HG03103 (cell line): ENCODE results near the gene DGKQ.

Source experiments
- ATAC-seq: cut with Tn5 transposase; IDR thresholded peaks from one replicate; pipeline ENCODE4 v1.9.1; 2021; ENCODE audit warnings: low read depth; ENCODE audit not compliant: unreplicated experiment

The DGKQ gene, protein sequence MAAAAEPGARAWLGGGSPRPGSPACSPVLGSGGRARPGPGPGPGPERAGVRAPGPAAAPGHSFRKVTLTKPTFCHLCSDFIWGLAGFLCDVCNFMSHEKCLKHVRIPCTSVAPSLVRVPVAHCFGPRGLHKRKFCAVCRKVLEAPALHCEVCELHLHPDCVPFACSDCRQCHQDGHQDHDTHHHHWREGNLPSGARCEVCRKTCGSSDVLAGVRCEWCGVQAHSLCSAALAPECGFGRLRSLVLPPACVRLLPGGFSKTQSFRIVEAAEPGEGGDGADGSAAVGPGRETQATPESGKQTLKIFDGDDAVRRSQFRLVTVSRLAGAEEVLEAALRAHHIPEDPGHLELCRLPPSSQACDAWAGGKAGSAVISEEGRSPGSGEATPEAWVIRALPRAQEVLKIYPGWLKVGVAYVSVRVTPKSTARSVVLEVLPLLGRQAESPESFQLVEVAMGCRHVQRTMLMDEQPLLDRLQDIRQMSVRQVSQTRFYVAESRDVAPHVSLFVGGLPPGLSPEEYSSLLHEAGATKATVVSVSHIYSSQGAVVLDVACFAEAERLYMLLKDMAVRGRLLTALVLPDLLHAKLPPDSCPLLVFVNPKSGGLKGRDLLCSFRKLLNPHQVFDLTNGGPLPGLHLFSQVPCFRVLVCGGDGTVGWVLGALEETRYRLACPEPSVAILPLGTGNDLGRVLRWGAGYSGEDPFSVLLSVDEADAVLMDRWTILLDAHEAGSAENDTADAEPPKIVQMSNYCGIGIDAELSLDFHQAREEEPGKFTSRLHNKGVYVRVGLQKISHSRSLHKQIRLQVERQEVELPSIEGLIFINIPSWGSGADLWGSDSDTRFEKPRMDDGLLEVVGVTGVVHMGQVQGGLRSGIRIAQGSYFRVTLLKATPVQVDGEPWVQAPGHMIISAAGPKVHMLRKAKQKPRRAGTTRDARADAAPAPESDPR

DNA sequence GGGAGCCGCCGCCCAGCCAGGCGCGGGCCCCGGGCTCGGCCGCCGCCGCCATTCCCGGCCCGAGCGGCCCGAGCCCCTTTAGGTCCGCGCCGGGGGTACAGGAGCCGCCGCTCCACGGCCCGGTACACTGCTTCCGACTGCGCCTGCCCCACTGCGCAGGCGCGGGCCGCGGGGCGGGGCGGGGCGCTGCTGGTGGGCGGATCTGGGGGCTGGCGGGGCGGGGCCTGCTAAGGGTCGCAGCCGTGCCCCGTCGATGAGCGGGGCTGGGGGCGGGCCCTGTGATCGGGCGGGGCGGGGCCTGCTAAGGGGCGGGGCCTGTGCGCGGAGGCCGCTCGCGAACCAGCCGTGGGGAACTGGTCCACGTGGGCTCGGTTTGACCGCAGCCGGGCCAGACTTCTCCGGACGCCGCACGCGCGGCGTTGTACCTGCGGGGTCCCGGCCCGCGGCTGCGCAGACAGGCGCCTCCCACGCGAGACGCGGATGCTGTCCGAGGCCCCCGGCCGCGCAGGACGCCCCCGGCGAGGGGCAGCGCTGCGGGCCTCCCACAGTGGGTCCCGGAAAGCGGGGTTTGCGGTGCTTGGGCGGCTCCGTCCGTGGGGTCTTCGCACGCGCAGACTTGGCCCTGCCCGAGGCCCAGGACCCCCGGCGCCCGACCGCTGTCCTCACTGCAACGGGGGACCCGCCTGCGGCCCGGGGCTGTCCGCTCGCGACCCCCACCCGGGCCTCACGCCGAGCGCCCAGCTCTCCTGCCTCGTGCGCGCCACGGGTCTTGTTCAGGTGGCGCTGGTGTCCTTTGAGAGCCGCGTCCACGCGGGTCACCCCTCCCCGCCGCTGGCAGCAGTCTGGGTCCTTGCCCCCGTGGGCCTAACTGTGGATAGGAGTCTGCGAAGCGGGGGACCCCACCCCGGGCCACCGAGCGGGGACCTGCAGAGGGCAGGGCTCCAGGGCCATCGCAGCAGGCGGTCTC, at the start of gene DGKQ:
DGKQ (minus strand) TSS at position 139 of the 967 bp plus-strand sequence; CDS start at position 52, 87 bp downstream.
- ATAC-seq: peak; percentile 57

DNA sequence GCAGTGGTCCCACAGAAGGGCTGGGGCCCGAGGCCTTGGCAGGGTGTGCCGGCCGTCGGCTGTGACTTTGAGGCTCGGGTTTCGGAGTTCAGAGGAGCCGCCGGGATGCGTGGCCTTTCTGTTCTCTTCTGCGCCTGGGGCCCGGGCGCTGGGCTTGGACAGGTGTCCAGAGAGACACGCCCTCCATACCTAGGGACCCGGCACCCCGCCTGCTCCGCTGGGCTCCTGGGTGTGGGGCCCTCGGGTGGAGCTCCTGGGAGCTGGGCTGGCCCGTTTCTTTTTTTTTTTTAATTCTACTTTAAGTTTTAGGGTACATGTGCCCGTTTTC, 49.3 kb upstream of the DGKQ start:
- ATAC-seq: no peak

DNA sequence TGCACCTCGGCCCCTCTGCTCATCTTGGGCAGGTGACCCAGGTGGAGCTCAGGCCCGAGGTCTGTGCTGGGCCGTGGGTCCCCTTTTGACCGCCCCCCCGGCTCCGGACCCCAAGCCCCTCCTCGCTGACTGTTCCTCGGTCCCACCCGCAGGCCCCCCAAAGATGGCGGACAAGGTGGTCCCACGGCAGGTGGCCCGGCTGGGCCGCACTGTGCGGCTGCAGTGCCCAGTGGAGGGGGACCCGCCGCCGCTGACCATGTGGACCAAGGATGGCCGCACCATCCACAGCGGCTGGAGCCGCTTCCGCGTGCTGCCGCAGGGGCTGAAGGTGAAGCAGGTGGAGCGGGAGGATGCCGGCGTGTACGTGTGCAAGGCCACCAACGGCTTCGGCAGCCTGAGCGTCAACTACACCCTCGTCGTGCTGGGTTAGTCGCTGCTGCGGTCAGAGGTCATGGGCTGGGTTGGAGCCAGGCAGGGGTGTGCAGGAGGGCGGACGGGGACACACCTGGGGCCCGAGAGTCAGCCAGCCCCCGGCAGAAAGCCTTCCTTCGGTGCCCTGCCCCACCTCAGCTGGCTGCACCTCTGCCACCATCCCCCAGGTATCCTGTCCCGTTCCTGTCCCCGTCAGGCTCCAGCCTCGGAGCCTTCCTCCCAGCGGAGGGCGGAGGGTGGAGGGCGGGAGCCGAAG, 48.8 kb upstream of the DGKQ start:
- no peak for ATAC-seq

DNA sequence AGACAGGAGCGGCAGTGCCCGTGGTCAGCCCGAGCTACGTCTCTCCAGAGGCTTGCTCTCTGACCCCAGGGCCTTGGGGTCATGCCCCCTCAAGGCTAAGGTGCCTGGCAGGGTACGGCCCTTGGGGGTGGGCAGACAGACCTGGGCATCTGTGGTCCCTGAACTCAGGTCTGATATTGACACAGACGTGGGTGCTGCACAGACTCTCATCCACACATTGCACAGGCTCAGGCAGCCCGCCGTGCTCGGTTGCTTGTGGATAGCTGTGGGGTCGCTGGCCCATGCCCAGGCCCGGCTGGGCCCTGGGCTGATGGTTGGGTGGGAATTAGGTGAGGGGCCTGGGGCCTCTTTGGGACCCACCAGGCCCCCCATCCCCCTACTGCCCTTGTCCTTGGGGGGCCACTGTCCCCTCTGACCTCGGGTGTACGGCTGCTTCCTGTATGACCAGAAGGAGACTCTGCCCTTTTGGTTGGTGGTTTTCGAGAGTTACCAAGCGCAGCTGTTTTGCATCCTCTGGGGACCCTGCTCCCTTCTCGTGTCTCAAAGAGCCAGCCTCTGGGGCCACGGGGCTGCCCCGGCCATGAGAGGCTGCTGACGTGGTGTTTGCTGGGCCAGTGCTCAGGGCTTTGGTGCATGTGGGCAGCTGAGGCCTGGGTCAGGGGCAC, 48.1 kb upstream of the DGKQ start:
- ATAC-seq: peak; percentile 54

DNA sequence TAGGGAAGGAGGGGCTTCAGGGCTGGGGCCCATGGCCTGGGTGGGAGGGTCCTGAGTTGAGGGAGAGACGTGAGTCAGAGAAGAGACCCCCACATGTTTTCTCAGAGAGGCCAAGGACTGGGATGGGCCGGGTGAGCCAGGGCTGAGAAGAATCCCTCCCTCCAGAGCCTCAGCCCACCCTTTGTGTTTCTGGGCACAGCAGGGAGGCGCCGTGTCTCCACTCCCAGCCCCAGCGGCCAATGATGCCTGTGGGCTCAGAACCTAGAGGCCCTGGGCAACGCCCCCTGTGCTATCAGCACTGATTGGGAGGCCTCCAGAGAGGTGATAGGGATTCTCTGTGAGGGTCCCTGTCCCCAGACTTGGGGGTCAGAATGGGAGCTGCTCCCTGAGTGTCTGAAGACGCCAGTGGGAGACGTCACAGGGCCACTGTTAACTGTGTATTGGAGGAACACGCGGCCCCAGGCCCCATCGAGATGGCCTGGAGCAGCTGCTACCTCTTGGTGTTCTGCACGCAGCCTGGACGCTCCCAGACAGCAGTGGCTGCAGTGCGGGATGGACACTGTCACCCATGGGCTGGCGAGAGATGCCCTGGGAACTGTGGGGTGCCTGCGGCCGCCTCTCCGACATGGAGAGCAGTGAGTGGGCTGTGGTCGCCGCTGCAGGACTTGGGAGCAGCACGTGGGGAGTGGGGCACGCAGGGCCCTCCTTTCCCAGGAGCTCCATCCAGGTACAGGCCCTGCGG, 46.5 kb upstream of the DGKQ start:
- ATAC-seq: no peak

DNA sequence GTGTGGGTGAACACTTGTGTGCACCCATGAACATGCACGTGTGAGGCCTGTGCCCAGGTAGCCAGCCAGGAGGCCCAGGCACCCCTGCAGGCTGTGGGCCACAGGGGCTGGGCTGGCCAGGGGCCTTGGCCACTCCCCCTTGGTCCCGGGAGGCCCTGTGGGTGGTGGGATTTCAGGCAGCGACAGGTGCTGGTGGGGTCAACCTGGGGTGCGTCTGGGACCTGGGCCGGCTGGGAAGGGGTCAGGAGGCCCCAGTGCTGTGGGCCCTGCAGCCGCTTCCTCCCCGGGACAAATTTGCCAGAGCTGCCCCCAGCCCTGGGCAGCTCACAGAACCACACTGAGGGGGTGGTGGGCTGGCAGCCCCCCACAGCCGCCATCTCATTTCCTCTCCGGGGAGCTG, 46.0 kb upstream of the DGKQ start:
- ATAC-seq: no peak

DNA sequence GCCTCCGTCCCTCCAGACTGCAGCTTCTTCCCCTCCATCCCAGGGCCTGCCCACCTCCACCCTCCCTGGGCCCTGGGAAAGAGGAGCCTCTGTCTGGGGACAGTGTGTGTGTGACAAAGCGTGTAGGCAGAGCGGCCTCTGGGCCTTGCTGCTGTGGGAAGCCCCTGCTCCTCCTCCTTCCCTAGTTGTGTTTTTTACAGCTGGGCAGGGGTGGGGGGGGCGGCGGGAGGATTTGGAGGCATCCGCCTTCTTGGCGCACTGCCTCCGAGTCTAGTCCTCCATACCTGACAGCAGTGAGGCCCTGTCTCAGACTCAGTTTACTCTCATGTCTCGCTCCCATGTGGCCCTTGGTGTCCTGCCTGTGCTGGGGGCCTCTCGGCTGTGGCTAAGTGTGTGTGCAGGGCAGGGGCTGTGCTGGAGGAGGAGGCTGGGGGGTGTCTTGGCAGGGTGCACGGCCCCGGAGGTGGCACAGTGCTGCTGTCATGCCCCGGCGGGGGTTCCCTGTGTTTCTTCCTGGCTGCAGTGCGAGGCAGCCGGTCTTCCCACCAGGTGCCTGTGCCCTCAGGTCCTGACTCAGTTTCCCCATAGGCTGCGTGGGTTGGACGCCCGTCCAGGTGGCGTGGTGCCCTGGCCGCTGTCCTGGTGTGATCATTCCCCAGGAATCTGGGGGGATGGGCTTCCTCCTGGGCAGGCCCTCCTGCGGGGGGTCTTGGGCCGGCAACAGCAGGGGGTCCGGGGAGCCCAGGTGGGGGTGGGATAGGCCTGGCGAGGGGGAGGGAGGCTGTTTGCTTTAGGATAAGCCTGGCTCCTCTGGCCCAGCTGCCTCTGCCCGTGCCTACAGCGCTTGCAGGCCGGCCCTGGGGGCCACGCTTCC, 45.0 kb upstream of the DGKQ start:
- no peak for ATAC-seq

DNA sequence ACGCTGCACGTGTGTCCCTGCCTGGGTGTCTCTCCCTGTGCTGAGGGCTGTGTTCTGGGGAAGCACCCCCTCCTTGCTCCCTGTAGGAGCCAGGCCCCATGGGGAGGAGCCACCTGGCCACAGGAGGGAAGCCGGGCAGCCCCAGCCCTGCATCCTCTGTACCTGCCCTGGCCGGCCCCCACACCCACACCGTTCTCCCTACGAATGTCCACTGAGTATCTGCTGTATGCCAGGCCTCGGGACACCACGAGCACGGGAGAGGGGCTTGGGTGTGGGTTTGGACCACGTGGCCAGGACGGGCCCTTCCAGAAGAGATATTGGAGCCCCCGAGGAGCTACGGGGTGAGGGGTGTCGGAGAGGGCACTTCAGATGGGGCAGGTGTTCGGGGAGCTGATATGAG, 44.3 kb upstream of the DGKQ start:
- ATAC-seq: no peak

DNA sequence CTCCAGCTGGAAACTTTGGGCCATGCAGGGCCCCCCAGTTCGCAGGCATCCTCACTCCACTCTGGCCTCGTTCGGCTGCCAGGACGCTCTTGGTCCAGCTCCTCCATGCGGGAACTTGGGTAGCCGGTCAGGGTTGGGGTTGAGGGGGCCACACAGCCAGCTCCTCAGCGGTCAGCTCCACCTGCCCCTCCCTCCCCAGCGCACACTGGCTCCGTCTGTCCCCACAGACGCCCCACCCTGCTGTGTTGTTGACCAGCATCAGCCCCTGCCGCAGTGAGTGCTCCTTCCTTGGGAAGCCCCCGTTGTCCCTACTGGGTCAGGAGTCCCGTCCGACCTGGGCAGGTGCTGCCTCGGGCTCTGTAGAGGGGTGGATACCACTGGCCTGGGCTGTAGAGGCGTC, 43.8 kb upstream of the DGKQ start:
- ATAC-seq: no peak

DNA sequence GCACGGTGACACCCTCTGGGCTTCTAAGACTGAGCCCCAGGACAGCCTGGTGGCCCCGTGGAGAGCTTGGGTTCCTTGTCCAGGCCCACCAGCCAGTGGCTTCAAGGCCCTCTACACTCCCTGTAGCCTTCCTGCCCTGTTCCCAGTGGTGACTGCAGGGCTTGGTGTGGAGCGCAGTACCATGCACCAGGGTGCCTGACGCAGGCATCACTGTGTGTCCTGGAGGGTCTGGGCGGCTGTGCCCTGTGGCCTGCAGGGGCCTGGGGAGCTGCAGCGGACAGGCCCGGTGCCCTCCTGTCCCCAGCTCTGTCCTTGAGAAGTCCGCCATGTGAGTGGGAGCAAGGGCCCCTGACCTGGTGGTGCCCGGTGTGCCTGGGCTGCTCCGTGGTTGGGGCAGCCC, 42.4 kb upstream of the DGKQ start:
- ATAC-seq: no peak

DNA sequence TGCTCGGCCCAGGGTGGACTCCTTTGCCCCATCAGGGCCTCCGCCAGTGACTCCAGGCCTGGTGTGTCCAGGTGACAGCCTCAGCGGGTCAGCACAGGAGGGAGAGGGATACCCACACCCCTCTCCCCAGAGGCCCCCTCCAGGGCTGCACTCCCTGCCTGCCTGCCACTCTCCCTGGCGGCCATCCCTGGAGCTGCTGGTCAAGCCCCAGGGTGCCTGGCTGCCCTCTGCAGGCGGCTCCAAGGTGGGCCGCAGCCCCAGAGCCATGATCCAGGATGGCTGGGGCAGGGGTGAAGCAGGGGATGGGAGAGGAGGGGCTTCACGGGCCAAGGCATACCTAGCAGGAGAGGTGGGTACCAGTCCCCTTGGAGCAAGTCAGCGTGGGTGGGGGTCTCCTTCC, 41.8 kb upstream of the DGKQ start:
- ATAC-seq: no peak

DNA sequence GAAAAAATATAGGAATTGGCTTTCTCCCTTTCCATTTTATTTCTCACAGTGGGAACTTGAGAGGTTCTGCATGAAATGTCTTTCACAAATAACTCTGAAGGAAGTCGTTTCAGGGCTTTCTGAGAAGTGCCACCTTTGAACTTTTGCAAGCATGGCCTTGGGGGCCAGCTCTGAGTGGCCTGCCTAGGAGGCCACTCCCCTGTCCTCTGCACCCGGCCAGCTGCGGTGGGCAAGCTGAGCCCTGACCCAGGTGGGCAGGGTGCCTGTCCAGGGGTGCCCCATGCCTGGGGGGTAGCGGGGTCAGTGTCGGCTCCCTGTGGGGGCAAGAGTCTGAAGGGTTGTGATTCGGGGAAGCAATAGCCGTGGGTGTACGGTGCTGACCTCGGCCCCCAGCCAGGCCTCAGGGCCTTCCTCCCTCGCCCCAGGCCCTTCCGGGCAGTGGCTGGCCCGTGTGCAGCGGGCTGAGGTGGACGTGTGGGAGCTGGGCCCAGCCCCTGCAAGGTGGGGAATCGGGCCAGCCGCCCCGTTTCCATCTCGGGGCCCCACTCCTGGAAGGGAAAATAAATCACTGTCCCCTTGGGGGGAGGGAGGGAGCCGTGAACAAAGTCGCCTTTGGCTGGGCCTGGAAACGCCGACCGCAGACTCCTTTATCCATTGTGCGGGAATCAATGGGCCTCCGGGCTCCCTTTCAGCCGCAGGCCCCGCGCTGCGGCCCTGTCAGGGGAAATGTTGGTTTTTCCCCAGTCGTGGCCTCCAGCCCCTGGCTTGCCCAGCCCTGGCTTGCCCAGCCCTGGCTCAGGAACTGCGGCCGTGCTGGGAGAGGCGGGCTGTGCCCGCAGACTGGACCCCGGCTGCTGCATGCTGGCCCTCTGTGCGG, 41.2 kb upstream of the DGKQ start:
- no peak for ATAC-seq

DNA sequence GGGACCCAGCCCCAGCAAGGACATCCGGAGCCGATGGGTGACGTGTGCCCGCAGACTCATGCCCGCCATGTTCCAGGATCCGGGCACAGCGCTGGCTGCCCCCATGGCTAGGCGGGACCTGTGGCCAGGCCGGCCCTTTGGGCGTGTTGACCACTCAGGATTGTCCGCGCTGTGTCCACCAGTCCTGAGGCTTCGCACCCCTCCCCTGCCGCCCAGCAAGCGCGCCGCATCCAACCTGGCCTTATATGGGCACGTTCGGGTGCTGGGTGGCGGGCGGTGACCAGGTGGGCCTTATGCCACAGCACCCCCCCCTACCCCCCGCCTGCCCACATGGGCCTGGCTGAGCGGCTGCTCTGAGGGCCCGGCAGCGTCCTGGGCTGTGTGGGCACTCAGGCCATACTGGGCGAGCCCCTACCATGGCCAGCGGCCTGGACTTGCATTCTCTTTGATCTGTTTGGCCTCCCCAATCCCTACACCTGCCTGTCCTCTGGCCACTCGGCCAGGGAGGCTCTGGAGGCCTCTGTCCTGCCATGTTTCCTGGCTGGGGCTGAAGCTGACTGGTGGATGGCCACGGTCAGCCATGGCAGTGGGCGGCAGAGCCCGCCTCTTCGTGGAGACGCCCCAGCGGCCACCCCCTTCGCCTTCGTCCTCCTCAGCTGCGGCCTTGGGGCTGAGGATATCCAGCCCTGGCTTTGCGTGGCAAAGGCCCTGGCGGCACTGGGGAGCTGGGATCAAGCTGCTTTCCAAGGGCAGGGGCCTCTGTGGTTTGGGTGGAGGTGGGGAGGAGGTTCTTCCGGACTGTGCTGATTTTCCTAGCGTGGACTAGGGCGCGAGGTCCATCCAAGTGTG, 40.1 kb upstream of the DGKQ start:
- no peak for ATAC-seq

DNA sequence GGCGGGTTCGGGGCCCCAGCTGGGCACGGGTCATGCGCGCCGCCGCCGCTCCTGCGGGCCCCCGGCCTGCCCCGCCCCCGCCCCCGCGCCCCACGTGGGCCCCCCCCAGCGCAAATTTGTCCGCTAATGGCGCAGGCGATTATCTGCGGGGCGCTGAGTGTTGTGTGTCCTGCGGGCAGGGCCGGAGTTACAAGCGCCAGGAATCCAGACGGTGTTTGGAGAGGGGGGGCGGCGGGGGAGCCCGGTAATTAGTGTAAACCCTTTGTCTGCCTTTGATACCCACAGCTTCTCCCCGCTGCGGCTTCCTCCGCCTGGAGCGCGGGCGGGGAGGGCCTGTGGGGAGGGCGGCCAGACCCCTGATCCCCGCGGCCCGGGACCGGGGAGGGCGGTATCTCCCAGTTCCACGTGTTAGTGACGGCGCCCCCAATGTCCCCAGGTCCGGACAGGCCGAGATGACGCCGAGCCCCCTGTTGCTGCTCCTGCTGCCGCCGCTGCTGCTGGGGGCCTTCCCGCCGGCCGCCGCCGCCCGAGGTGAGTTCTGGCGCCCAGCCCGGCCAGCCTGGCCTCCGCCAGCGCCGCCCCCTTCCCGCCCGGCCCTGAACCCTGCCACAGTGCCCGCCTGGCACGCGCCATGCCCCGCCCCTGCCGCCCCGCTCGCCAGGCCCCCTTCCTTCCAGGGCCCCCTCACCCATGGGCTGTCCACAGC, 38.8 kb upstream of the DGKQ start:
- ATAC-seq: no peak

DNA sequence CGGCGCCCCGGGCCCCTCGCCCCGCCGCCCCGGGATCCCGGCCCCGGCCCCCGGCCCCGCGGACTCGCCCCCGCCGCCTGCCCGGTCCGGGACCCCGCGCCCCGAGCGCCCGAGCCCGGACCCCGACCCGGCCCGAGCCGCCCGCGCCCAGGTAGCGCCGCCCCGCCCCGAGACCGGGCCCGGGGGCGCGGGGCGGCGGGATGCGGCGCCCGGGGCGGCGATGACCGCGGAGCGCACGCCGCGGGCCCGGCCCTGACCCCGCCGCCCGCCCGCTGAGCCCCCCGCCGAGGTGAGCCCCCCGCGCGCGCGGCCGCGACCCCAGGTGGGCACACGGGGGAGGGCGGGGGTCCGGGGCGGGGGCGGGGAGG, 38.3 kb upstream of the DGKQ start:
- ATAC-seq: peak; percentile 3
